PFSK-1 (cell line): ENCODE measurements around the gene SPINT3.

Source experiments
- FOXP2 ChIP-seq: optimal IDR thresholded peaks from 2 replicates; pipeline ENCODE3; 2011; ENCODE audit warnings: borderline replicate concordance, control low read depth, inconsistent platforms; ENCODE audit not compliant: insufficient read depth; ENCODE audit errors: extremely low read length, extremely low read depth
- POLR2AphosphoS5 ChIP-seq: IDR thresholded peaks from 2 replicates; pipeline ENCODE4 v1.6.1; 2012; ENCODE audit warnings: low read depth, mild to moderate bottlenecking, control low read depth, low read length, moderate library complexity
- REST ChIP-seq, 2 experiments: IDR thresholded peaks; 2 replicates each; pipeline versions ENCODE4 v1.6.1 to v1.8.0; 2011 to 2012; ENCODE audit warnings: low read depth in 2 of 2, low read length in 2 of 2, control low read depth in 1 of 2, inconsistent platforms in 1 of 2, mild to moderate bottlenecking in 1 of 2, moderate library complexity in 1 of 2; ENCODE audit not compliant: insufficient read depth in 1 of 2
- SIN3A ChIP-seq: IDR thresholded peaks from 2 replicates; pipeline ENCODE4 v1.6.1; 2012; ENCODE audit warnings: mild to moderate bottlenecking, low read length, moderate library complexity, borderline replicate concordance; ENCODE audit not compliant: insufficient read depth
- TAF1 ChIP-seq: IDR thresholded peaks from 2 replicates; pipeline ENCODE4 v1.6.1; 2012; ENCODE audit warnings: low read length, control low read depth, borderline replicate concordance; ENCODE audit not compliant: insufficient read depth

- TF ChIP-seq SIN3A (no peak), POLR2AphosphoS5 (no peak), REST (IDR thresholded peaks at IDR 0.05; ENCODE audit: insufficient read depth in 1 of 2, low read depth in 2 of 2, low read length in 2 of 2) (no peak), TAF1 (no peak), FOXP2 (no peak)
Observed at GRCh38 chr20:45507011-45507820, 8.2 kb downstream of the SPINT3 start.
